ENCODE data around the gene TARBP2. TPM values are rescaled to one million over a fixed set of nuclear protein-coding genes. Genes with fewer than 3 reads are reported as not detected.

The TARBP2 gene
- total RNA-seq, 2 experiments from 2014 or later: 32.6 to 35.9 TPM

DNA sequence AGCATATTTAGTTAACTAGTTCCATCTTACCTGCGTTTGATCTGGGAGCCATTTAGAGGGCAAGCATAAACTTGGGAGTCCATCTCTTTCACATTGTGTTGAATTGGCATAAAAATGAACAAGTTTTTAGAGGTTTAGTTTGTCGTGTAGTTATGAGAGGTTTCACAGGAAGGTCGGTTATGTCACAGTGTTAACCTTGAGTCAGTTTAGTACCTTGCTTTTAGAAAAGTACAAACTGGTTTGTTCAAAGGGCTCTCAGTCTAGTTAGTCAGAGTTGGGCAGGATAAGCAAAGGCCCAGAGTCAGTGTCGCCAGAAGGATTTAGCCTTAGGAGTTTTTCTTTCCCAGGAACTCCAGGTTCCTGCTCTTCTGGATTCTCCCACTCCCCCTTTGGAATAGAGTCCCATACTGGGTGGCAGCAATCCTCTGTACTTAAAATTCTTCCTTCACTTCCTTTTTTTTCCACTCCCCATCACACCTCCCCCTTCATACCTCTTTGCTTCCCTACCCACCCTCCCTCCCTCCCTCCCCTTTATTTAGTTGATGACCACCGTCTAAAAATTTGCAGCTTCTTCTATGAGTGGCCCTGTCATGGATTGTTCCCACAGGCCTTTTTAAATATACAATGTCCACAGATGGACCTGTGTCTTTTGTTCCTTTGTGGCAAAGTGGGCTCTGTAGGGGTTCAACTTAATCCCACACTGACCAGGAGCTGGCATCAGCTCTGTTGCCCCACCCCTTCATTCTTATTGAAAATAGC is 37.1 kb upstream of the TARBP2 start:
- Mint-ChIP-seq H3K4me3 (no peak overlapping the region), H3K36me3 (ENCODE audit: low read depth) (peaks cover 87% of the 10 kb centered on the region), H3K9me3 (no peaks in the 10 kb centered on the region), H3K4me1 (peaks cover 29% of the 10 kb centered on the region), H3K27me3 (no peaks in the 10 kb centered on the region), H3K27ac (no peak overlapping the region)
- POLR2A ChIA-PET: no interaction called here
- no peak for DNase-seq
- CTCF ChIA-PET: interaction anchor here (0.6 to 1.5 kb wide), 4 partner anchors 8 to 41 kb away, joined by 3 to 4 read pairs (median 4); partner anchors contain the start of gene AMHR2

- no peak overlapping the region for H3K4me3 Mint-ChIP-seq
- H3K9me3 Mint-ChIP-seq: no peaks in the 10 kb centered on the region
- ChIA-PET CTCF (interaction anchor here (0.7 to 1.1 kb wide), 3 partner anchors 9 to 80 kb away, joined by 3 to 4 read pairs (median 3); no protein-coding TSS in a partner anchor), POLR2A (no interaction called here)
- peaks cover 82% of the 10 kb centered on the region for H3K36me3 Mint-ChIP-seq (ENCODE audit: low read depth)
- no peak for DNase-seq
- H3K27me3 Mint-ChIP-seq: no peaks in the 10 kb centered on the region
- peaks cover 27% of the 10 kb centered on the region for H3K4me1 Mint-ChIP-seq
- H3K27ac Mint-ChIP-seq: no peak overlapping the region
Measured at GRCh38 chr12:53464685-53465418, 36.2 kb upstream of the TARBP2 start.

- POLR2A ChIA-PET: no interaction called here
Measured at GRCh38 chr12:53465679-53466078, 35.4 kb upstream of the TARBP2 start.

DNA sequence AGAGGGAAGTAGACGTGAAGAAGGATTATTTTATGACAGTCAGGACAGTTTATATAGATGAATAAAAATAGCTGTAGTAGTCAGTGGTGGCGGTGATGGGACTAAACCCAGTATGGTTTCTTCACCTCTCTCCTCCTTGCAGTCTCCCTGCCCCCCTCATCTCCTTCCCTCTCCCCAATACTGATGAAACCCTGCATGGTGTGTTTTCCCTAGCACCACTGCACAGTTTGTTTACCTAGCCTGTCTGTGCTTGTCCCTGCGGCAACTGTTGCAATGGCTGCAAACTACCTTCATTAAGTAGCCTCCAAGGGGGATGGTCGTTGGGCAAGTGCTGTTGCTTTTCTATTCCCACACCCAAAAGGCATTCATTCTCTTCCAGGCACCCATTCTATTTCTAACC is 34.4 kb upstream of the TARBP2 start:
- CTCF ChIA-PET: interaction anchor here (1.1 kb wide), 1 partner anchor 9 kb away, joined by 3 read pairs; no protein-coding TSS in a partner anchor
- H3K27ac Mint-ChIP-seq: no peak overlapping the region
- H3K4me1 Mint-ChIP-seq: peaks cover 22% of the 10 kb centered on the region
- no peaks in the 10 kb centered on the region for H3K9me3 Mint-ChIP-seq
- no peak for DNase-seq
- no peak overlapping the region for H3K4me3 Mint-ChIP-seq
- no peaks in the 10 kb centered on the region for H3K27me3 Mint-ChIP-seq
- H3K36me3 Mint-ChIP-seq (ENCODE audit: low read depth): peaks cover 79% of the 10 kb centered on the region
- POLR2A ChIA-PET: no interaction called here

More at GRCh38 chr12:53465679-53466078, 35.4 kb upstream of the TARBP2 start:
- Mint-ChIP-seq H3K27ac (no peak overlapping the region), H3K4me1 (peaks cover 22% of the 10 kb centered on the region), H3K4me3 (no peak overlapping the region), H3K27me3 (no peaks in the 10 kb centered on the region), H3K9me3 (no peaks in the 10 kb centered on the region), H3K36me3 (ENCODE audit: low read depth) (peaks cover 80% of the 10 kb centered on the region)
- no peak for DNase-seq
- CTCF ChIA-PET: no interaction called here

DNA sequence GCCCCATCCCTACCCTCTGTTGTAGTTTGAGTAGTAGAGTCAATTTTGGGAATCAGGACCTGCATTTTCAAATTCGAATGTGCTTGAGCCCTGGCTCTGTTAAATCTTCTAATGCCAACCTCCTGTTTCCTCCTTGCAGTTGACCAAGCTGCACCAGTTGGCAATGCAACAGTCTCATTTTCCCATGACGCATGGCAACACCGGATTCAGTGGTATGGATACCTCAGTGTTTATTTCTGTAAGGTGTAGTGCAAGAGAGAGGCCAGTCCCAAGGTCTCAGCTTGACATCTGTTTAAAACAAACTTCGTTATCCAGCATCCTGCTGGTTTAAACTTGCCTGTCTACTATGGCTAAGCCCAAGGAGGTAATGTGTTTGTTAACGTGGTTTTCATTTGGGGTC is 34.0 kb upstream of the TARBP2 start:
- H3K36me3 Mint-ChIP-seq (ENCODE audit: low read depth): peaks cover 79% of the 10 kb centered on the region
- H3K27ac Mint-ChIP-seq: no peak overlapping the region
- no peaks in the 10 kb centered on the region for H3K9me3 Mint-ChIP-seq
- H3K4me3 Mint-ChIP-seq: no peak overlapping the region
- no peak for DNase-seq
- ChIA-PET POLR2A (no interaction called here), CTCF (interaction anchor here (1.1 kb wide), 1 partner anchor 9 kb away, joined by 3 read pairs; no protein-coding TSS in a partner anchor)
- H3K27me3 Mint-ChIP-seq: no peaks in the 10 kb centered on the region
- H3K4me1 Mint-ChIP-seq: peaks cover 25% of the 10 kb centered on the region

DNA sequence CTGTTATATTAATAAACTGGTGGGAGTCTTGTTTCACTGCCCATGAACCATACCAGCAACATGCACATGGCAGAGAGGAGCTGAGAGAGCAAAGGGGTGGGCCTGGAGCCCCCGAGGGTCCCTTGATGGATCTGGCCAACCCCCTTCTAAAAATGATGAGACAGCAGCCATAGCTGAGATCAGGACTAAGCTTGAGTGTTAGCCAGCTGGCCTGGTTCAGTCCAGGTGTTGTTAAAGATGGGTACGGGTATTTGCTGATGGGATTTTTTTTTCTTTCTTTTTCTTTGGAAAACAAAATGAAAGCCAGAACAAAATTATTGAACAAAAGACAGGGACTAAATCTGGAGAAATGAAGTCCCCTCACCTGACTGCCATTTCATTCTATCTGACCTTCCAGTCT is 33.2 kb upstream of the TARBP2 start:
- Mint-ChIP-seq H3K9me3 (no peaks in the 10 kb centered on the region), H3K4me1 (peaks cover 25% of the 10 kb centered on the region), H3K27ac (no peak overlapping the region), H3K27me3 (no peaks in the 10 kb centered on the region), H3K4me3 (no peak overlapping the region), H3K36me3 (ENCODE audit: low read depth) (peaks cover 79% of the 10 kb centered on the region)
- ChIA-PET CTCF (interaction anchor here (0.6 to 0.9 kb wide), 2 partner anchors 9 to 26 kb away, joined by 3 to 6 read pairs; partner anchors contain the start of gene PRR13), POLR2A (no interaction called here)
- no peak for DNase-seq

GRCh38 chr12:53468282-53468681 is 32.8 kb upstream of the TARBP2 start:
- Mint-ChIP-seq H3K27me3 (no peaks in the 10 kb centered on the region), H3K36me3 (ENCODE audit: low read depth) (peaks cover 77% of the 10 kb centered on the region), H3K9me3 (no peaks in the 10 kb centered on the region), H3K4me1 (peaks cover 23% of the 10 kb centered on the region), H3K27ac (no peak overlapping the region), H3K4me3 (no peak overlapping the region)
- POLR2A ChIA-PET: no interaction called here
- DNase-seq: no peak
- CTCF ChIA-PET: interaction anchor here (0.6 to 0.9 kb wide), 3 partner anchors 9 to 215 kb away, joined by 3 to 6 read pairs (median 4); partner anchors contain the start of gene PRR13

DNA sequence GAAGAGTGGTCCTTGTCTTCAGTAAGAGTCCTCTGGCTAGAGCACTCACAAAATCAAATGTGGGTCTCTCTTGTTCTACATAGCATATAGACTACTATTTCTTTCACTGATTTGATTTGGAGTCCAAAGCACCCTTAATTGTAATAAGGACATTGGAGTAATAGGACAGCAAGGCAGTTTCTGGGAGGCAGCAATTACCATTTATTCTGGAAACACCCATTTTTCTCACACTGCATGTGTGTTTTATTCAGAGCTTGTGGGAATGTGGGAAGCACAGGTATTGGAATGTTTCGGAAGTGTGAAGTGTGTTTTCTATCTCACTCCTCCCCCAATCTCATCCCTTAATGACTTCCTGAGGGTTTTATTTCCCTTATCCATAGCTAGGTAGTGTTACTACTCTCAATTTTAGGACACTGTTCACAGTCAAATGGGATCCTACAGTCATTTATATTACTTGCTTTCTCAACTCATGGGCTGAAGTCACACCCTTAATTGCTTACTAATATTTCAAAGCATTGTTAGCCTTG is 29.0 kb upstream of the TARBP2 start:
- no peaks in the 10 kb centered on the region for H3K9me3 Mint-ChIP-seq

DNA sequence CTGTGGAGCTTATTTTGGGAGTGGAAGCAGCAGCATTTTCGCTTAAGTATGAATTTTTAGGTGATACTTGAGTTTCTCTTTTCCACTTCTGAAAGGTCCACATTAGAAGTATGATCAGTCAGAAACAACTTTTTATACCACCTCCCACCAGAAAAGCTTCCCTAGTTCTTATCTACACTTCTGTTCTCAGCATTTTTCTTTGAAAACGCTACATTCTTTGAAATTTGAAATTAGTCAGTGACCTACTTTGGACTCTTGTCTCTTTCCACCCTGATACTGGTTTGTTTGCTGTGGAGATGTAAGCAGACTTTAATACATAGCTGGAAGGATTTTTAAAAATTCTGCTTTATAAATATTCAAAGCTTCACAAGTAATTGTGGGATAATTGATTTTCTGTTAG is 27.0 kb upstream of the TARBP2 start:
- H3K4me3 Mint-ChIP-seq: no peak overlapping the region
- no peaks in the 10 kb centered on the region for H3K27me3 Mint-ChIP-seq
- H3K9me3 Mint-ChIP-seq: no peaks in the 10 kb centered on the region
- peaks cover 40% of the 10 kb centered on the region for H3K4me1 Mint-ChIP-seq
- POLR2A ChIA-PET: interaction anchor here (0.6 kb wide), 1 partner anchor 46 kb away, joined by 3 read pairs; no protein-coding TSS in a partner anchor
- no peak overlapping the region for H3K27ac Mint-ChIP-seq
- no peak for DNase-seq
- CTCF ChIA-PET: interaction anchor here (0.5 to 3.7 kb wide), 8 partner anchors 8 to 907 kb away, joined by 3 to 20 read pairs (median 4); partner anchors contain the start of genes MAP3K12, NPFF and TARBP2
- H3K36me3 Mint-ChIP-seq (ENCODE audit: low read depth): peaks cover 68% of the 10 kb centered on the region

More for the DNA sequence above, 29.0 kb upstream of the TARBP2 start:
- H3K27me3 Mint-ChIP-seq: no peaks in the 10 kb centered on the region
- no peak overlapping the region for H3K27ac Mint-ChIP-seq
- ChIA-PET POLR2A (no interaction called here), CTCF (interaction anchor here (0.6 to 2.8 kb wide), 3 partner anchors 10 to 95 kb away, joined by 3 to 10 read pairs (median 3); no protein-coding TSS in a partner anchor)
- no peak overlapping the region for H3K4me3 Mint-ChIP-seq
- DNase-seq: no peak
- H3K4me1 Mint-ChIP-seq: peaks cover 39% of the 10 kb centered on the region
- peaks cover 76% of the 10 kb centered on the region for H3K36me3 Mint-ChIP-seq (ENCODE audit: low read depth)

- Mint-ChIP-seq H3K4me1 (peaks cover 40% of the 10 kb centered on the region), H3K27me3 (no peaks in the 10 kb centered on the region), H3K9me3 (no peaks in the 10 kb centered on the region), H3K36me3 (ENCODE audit: low read depth) (peaks cover 75% of the 10 kb centered on the region), H3K27ac (peak overlapping the region; percentile 68), H3K4me3 (no peak overlapping the region)
- no peak for DNase-seq
- POLR2A ChIA-PET: interaction anchor here (0.6 kb wide), 1 partner anchor 47 kb away, joined by 3 read pairs; no protein-coding TSS in a partner anchor
- CTCF ChIA-PET: interaction anchor here (0.6 to 3.7 kb wide), 9 partner anchors 12 to 883 kb away, joined by 3 to 20 read pairs (median 3); partner anchors contain the start of genes NPFF and TARBP2
Measured at GRCh38 chr12:53474819-53475218, 26.3 kb upstream of the TARBP2 start.

DNA sequence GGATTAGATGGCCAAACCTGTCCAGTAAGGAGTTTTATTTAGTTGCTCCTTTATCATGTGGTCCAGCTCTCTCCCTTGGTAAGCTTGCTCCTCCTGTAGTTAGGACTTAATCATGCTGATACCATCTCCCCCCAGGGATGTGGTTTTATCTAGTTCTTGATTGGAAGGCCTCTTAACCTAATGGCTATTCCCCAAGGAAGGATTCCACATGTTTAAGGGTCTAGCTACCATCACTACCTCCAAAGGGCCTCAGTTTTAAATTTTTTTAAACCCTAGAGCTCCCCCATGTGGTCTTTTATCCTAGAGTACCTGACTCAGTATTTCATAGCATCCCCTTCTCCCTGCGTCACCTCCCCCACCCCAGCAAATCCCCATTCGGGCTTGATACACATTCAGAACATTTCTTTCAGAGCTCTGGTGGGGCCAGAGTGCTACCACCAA is 24.3 kb upstream of the TARBP2 start:
- no peak for DNase-seq
- H3K27ac Mint-ChIP-seq: no peak overlapping the region
- H3K9me3 Mint-ChIP-seq: no peaks in the 10 kb centered on the region
- H3K4me3 Mint-ChIP-seq: no peak overlapping the region
- ChIA-PET POLR2A (interaction anchor here (1.1 kb wide), 1 partner anchor 30 kb away, joined by 3 read pairs; no protein-coding TSS in a partner anchor), CTCF (interaction anchor here (0.5 to 3.7 kb wide), 14 partner anchors 9 to 163 kb away, joined by 3 to 20 read pairs (median 4); partner anchors contain the start of genes AAAS, MAP3K12, NPFF and TARBP2)
- H3K27me3 Mint-ChIP-seq: no peaks in the 10 kb centered on the region
- H3K4me1 Mint-ChIP-seq: peaks cover 32% of the 10 kb centered on the region
- peaks cover 71% of the 10 kb centered on the region for H3K36me3 Mint-ChIP-seq (ENCODE audit: low read depth)

DNA sequence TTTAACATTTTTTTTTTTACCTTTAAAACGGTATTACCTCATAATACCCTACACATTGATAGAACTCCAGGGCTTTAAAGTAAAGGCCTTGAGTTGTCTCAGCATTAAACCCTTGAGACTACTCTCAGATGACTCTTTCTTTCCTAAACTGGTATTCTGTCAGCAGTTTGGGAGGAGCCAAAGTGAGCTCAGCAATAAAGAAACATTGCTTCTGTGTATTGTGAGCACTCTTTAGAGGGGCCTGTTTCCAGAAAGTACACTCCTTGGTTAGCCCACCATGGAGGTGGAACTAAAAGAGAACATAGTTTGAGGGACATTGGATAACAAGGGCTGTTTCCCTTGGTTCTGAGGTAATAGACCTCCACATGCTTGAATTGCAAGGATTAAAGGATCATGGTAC is 22.2 kb upstream of the TARBP2 start:
- no peak for DNase-seq
- H3K27ac Mint-ChIP-seq: no peak overlapping the region
- no peak overlapping the region for H3K4me3 Mint-ChIP-seq
- peaks cover 19% of the 10 kb centered on the region for H3K4me1 Mint-ChIP-seq
- ChIA-PET POLR2A (interaction anchor here (0.7 kb wide), 1 partner anchor 30 kb away, joined by 4 read pairs; no protein-coding TSS in a partner anchor), CTCF (interaction anchor here (0.7 to 1.2 kb wide), 3 partner anchors 13 to 22 kb away, joined by 3 to 4 read pairs (median 3); partner anchors contain the start of gene TARBP2)
- peaks cover 62% of the 10 kb centered on the region for H3K36me3 Mint-ChIP-seq (ENCODE audit: low read depth)
- H3K9me3 Mint-ChIP-seq: no peaks in the 10 kb centered on the region
- H3K27me3 Mint-ChIP-seq: no peaks in the 10 kb centered on the region
